Measurements from ENCODE around the gene ACSF2.
A peak's percentile ranks its signal among the peaks of the same experiment; 100 is the strongest.

Gene ACSF2

DNA sequence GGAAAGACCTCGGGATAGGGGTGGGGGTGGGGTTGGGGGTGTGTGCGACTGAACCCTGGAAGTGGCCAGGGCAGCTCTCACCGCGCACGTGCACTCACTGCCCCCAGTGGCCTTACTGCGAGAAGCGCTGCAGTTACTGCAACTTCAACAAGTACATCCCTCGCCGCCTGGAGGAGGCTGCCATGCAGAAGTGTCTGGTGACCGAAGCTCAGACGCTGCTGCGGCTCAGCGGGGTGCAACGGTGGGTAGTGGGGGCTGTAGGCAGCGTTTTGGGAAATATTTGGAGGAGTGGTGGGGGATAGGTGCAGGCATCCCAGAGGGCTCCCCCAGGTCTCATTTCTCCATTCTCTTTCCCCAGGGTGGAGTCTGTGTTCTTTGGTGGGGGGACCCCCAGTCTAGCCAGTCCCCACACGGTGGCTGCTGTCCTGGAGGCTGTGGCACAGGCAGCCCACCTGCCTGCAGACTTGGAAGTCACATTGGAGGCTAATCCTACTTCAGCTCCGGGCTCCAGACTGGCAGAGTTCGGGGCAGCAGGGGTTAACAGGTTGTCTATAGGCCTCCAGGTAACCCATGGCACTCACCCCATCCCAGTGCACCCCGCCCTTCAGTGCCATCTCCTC, 53.6 kb downstream of the ACSF2 start:
- DNase-seq = peak; percentile 81

DNA sequence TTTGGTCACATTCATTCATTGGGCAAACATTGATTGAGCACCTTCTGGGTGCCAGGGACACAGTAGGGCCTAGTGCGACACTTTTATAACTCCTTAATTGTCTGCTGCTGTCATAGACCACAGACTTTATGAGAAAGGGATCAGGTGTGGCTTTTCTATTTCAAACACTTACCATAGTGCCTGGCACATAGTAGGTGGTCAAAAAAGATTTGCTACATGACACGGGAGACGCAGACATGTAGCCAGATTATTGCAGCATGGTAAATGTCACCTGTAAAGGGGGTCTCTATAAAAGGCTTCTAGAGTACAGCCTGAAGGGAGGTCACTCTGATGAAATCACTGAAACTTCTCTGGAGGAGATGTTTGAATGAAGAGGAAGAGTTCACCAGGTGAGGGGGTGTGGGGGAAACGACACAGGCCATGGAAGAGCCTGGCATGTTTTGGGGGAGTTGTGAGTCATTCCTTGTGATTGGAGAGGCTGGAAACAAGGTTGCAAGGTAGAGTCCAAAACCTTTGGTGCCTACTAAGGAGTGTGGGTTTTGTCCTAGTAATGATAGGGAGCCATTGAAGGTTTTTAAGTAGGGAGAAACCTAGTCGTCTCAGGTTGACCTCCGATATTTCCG, 54.2 kb downstream of the ACSF2 start:
- no peak for DNase-seq

DNA sequence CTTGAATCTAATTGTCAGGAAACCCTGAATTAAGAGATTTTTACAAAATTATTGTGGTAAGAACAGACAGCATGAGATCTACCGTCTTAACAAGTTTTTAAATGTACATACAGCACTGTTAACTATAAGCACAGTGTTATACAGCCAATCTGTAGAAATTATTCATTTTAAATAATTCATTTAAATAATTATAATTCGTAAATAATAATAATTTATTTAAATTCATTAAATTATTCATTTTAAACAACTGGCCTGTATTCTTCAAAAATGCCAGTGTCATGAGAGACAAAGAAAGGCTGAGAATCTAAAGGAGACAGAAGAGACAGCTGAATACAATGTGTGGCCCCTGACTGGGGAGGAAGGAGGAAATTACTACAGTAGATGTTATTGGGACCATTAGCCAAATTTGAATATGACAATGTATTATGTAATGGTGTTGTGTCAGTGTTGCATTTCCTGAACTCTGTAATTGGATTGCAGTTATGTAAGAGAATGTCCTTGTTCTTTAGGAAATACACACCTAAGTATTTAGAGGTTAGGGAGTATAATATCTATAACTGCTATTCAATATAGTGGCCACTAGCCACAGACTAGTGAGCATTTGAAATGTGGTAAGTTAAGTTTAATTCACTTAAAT, 55.0 kb downstream of the ACSF2 start:
- no peak for DNase-seq

DNA sequence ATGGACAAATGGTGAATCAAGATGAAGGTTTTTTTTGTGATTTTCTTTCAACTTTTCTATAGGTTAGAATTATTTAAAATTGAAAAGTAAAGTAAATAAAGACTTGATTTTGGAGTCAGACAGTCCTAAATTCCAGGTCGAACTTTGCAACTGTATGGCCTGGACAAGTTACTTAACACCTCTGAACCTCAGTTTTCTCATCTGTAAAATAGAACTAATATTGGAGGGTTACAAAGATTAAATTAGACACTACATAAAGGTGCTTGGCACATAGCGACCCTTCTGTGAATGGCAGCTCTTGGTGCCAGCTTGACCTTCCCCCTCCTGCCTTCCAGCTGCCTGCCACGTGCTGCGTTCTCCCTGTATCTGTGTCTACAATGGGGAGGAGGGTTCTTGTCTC, 55.6 kb downstream of the ACSF2 start:
- no peak for DNase-seq

DNA sequence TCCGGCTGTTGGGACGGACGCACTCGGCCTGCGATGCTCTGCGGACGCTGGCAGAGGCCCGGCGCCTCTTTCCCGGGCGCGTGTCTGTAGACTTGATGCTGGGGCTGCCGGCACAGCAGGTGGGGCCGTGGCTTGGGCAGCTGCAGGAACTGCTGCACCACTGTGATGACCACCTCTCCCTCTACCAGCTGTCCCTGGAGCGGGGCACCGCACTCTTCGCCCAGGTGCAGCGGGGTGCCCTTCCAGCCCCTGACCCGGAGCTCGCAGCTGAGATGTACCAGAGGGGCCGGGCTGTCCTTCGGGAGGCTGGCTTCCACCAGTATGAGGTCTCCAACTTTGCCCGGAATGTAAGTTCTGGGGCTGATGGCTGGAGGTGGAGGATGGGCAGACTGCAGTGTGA, 56.1 kb downstream of the ACSF2 start:
- no peak for DNase-seq

DNA sequence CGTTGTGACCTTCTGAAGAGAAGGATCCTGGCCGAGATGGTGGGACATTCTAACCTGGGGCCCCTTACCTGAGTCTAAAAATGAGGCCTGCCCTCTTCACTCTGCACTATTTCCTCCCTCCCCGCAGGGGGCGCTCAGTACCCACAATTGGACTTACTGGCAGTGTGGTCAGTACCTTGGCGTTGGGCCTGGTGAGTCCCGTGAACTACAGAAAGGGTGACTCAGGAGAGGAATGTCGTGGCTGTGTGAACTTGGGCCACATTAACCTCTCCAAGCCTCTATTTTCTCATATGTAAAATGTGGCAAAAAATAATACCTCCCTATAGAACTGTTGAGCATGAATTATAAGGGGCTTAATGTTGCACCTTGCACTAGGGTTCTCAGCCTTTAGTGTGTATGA, 56.5 kb downstream of the ACSF2 start:
- peak; percentile 93 for DNase-seq

DNA sequence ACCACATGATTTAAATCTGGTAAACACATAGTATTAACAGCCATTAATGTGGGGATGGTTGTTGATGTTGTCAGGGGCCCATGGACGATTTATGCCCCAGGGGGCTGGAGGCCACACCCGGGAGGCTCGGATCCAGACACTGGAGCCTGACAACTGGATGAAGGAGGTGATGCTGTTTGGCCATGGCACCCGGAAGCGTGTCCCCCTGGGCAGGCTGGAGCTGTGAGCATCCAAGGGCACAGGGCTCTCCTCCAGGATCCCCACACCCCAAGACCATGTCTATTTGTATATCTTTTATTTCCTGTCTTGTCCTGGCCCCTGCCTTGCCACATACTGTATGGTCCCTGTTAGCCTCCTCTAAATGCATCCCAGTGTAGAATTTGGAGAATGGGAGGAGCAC, 57.2 kb downstream of the ACSF2 start:
- no peak for DNase-seq

DNA sequence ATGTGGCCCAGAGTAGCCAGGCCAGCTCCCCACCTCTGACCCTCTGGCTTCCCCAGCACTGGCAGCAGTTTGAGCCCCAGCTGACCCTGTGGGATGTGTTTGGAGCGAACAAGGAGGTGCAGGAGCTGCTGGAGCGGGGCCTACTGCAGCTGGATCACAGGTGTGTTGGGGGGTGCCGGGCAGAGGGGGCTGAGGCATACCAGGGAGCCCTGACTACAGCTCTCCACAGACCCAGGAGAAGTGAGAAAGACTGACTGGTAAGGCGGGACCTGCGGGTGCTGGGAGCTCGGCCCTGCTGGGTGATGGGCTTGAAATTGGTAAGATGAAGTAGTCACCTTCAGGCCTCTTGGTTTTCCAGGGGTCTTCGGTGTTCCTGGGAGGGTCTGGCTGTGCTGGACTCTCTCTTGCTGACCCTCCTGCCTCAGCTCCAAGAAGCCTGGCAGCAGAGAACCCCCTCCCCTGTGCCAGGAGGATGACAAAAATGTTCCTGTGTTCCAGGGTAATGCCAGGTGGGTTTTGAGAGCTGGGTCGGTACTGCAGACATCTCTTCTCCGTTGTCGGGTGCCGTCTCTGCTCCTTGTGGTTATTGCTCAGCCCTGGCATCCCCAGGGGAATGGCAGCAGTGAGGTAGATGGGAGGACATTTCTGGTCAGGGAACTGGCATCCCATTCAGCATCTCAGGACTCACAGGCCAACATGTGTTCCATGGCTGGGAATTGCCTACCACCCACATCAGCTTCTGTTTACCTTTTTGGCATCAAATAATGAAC, 58.6 kb downstream of the ACSF2 start:
- no peak for DNase-seq

DNA sequence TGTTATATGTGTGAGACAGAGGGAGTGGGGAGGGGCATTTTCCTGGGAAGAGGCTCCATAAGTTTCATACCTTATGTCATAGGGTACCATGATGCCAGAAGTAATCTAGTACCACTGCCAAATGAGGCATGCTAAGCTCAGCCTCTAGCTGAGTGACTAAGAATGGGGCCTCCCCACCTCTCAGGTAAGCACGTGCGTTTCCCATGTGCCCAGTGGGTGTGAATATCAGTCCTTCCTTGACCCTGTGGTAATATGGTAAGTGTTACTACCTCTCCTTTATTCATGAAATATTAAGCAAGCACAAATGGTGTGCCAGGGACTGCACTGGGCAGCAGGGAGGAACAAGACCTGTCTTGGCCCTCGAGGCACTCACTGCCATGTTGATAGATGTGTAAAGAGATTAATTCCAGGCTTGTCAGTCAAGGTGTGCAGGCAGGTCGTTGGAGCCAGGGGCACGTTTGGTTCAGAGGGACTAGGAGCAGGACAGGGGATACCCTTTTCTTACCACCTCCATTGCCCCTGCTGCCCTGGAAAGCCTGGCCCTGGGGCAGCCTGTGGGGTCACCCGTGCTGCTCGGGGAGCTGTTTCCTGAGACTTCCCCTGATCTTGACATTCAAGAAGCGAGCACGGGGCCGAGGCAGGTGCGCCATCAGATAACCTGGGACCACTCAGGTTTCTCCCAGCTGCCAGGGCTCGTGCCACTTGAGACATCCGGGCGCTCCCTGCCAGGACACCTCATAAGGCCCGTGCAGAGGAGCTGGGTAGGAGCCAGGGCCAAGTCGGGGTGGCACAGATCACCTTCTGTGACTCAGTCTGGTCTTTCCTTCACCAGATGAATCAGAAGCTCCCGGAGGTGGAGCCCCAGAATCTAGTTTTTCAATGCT, 61.4 kb downstream of the ACSF2 start:
- DNase-seq = no peak

DNA sequence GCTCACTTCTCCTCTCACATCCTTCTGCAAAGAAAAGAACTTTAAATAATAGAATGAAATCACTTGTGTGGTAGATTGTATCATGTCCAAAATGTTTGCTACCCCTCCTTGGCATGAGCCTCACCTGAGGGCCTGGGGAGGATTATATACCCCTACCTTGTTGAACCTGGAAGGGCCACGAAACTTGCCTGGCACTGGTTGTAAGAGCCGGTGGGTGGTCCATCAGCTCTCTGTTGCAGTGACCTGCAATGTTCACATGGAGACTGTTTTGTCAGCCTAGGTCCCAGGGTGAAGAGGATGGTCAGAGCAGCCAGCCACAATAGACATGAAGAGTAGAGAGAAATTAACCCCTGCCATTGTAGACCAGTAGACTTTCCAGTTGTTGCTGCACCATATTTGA, 62.9 kb downstream of the ACSF2 start:
- DNase-seq = no peak

DNA sequence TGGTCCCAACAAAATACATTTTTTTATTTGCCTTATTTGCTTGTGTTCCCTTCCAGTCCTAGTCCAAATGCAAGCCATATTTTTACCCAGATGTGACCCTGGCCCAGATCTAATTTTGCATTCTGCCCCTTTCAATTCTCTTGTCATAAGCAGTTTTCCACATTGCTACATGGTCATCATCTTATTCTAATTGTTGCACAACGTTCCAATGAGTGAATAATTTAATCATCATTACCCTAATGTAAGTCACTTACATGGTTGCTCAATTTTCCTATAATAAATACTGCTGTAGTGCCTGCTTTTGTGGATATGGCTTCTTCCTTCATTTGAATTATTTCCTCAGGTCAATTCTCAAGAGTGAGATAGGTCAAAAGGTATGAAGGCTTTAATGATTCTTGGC, 65.5 kb downstream of the ACSF2 start:
- no peak for DNase-seq

DNA sequence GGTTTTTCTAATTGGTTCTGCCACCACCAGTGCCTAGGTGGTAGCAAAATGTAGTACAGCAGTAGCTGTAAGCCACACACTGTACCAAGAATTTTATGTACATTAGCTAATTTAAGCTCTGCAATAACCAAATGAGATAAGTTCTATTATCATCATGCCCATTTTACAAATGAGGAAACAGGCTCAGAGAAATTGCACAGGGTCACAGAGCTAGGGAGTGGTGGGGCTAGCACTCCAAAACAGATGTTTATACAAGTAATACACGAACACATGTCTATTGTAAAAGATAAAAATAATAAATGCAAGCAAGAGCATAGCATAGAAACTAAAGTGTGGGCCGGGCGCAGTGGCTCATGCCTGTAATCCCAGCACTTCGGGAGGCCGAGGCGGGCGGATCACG, 66.2 kb downstream of the ACSF2 start:
- DNase-seq = no peak

DNA sequence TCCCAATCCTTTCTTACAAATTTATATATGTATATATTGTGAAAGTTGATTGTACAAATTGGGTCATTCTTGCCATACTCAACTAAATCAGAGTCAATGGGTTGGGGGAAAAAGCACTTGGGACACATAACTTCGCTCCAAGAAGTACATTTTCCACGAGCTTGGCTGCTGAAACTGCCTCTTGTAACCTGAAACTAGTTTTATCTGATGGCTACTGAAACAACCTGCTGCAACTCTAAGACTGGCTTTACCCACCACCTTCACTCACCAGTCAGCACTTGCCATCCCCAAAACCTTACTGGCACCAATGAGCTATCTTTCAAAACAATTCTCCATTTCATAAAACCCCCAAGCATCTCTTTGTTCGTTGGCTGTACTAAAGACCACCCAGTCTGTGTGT, 67.7 kb downstream of the ACSF2 start:
- DNase-seq = no peak

DNA sequence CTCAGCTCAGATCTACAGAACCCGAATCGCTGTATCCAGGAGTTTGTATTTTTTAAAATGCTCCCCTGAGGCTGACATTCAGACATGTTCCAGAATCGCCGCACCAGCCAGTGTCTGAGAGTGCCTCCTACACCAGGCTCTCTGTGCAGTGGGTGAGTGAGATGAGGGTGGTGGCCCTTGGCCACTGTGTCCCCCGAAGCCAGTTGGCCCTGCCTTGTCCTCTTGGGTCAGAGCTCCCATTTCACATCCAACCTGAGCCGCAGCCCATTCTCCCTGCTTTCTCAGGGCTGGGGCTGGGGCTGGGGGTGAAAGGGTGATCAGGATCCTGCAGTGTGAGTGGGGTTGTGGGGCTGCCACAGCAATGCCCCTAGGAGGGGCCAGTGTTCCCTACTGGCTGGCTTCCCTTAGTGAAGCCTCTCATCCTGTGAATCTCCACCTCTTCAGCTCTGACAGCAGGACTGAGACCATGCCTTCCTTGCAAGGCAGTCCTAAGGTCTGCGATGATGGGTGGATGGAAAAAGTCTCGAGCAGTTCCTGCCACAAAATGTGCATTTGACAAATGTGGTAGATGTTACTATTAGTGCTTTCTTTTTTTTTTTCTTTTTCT, 69.3 kb downstream of the ACSF2 start:
- DNase-seq = no peak

DNA sequence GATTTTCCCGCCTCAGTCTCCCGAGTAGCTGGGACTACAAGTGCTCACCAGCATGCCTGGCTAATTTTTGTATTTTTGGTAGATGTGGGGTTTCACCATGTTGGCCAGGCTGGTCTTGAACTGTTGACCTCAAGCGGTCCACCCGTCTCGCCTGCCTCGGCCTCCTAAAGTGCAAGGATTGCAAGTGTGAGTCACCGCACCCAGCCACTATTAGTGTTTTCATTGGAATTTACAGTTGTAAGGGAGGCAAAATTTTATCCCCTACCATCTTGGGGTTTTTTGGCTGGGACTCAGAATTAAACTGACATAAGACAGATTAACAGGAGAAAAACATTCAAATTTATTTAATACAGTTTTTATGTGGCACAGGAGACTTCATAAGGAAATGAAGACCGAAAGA, 69.9 kb downstream of the ACSF2 start:
- peak; percentile 78 for DNase-seq

DNA sequence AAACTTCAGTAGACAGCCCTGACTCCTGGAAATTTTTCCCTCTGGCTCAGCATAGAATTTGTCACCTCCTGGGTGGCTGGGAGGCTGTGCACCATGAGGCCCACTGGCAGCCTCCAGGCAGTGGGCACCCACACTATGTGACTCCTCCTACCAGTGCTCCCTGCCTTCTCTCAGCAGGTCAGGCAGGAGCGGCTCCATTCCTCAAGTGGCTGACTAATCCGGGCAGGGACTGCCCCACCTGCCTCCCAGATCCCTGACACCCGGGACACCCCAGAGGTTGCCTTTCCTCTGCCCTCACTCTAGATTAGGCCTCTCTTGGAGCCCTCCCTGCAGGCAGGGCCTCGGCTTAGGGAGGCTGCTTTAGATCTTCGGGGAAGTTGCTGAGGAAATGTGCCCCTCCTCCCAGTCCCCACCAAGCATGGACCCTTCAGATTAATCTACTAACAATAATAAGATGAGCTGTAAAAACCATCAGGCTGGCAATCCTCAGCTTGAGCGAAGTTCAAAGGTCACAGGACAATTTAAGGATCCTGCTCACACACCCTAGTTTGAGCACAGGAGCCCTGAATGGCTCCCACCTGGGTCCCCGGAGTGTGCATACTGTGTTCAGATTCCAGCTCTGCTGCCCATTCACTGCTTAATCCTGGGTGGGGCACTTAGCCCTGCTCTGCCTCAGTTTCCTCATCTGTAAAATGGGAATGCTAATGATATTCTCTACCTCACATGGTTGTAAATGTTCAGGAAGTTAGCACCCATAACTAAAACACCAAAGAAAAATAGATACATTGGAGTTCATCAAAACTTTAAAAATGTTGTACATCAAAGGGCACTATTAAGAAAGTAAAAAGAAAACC, 72.2 kb downstream of the ACSF2 start:
- DNase-seq = no peak

DNA sequence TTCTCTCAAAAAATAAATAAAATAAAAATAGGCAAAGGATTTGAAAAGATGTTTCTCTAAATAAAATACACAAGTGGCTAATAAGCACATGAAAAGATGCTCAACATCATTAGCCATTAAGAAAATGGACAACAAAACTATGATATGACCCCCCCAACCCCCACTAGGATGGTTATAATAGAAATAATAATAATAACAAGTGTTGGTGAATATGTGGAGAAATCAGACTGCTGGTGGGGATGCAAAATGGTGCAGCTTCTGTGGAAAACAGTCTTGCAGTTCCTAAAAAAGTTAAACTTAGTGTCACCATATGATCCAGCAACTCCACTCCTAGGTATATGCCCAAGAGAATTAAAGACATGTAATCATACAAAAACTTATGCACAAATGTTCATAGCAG, 73.3 kb downstream of the ACSF2 start:
- no peak for DNase-seq

DNA sequence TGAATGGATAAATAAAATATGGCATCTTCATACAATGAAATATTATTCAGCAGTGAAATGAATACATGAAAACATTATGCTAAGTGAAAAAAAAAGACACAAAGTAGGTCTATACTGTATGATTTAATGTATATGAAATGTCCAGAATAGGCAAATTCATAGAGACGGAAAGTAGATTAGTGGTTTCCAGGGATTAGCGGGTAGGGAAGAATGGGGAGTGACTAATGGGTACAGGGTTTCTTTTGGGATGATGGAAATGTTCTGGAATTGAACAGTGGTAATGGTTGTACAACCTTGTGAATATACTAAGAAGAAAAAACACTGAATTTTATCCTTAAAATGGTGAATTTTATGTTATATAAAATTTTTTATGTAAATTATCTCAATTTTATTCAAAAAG, 73.7 kb downstream of the ACSF2 start:
- DNase-seq = peak; percentile 82

DNA sequence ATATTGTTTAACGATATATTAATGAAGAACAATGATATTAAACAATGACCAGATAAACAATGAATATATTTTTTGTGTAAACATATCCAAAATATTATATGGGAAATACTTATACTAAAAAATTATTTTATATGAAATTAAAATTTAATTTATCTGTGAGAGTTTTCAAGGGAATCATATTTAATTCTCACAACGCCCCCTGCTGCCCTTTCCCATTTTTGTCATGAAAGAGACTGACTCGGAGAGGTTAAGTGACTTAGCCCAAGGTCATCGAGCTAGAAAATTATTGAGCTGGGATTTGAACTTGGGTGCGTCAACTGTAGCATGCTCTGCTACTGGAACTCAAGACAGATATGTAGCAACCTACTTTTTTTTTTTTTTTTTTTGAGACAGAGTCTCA, 75.0 kb downstream of the ACSF2 start:
- no peak for DNase-seq

DNA sequence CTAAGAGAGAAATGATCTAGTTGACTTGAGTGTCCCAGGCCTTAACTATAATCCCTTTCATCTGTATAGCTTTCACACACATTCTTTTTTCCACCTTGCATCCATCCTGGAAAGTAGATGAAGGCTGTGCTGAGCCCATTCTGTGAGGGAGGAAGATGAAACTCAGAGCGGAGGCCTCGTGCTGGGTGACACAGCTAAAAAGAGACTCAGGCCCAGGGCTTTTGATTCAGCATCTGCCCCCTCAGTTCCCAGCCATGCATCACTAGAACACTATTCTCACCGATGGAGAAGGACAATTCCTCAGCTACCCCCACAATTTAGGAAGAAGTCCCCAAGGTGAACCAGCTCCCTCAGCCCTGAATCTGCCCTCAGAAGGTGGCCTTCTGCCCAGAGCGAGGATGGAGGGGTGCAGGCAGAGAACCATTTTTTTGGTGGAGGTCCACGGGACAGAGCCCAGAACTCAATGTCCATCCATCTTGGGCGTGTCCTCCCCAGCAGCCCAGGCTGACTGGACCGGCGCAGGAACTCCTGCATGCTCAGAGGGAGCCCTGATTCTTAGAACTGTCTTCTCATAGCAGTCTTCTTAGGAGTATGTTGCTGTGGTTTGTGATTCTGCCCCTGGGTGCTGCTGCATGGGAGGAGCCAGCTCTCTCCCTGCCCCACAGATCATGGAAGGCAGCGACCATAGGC, 76.4 kb downstream of the ACSF2 start:
- no peak for DNase-seq

DNA sequence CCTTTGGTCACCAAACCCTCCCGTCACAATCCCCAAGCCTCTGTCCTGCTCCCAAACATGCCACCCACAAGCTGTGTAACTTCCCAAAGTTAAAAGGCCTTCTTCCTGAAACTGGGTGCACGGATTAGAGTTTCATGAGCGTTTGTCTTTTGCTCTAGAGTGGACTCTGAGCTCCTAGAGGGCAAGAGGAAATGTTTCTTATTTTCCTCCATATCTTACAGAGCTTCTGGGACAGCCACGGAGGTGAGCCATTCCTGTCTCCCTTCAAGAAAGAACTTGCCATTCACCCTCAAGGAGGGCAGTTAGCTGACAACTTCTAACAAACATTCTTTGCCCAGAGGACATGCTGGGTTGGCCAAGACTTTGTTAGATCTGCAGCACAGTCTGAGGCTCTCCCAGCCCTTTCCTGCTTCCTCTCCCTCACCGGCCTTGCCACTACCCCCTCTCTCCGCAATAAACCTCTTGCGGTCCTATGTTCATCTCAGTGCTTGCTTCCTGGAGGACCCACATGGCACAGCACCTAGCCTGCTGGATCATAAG, 79.6 kb downstream of the ACSF2 start:
- DNase-seq = no peak
